HEK293 (cell line): Measurements from ENCODE around the gene ANAPC16.
A peak's percentile ranks its signal among the peaks of the same experiment; 100 is the strongest.
"Not testable (repeated sequence)": the region's sequence is repeated elsewhere in the genome, so short reads cannot be mapped to it uniquely, and the experiment has no call there.

ENCODE experiments used
- CTCF ChIA-PET: fragments of 350-600 bp; formaldehyde crosslinking; extraction: SDS; loops from one replicate; lab custom pipeline; 2021; ENCODE audit warnings: antibody characterized with exemption; lab: Yijun Ruan, JAX
- POLR2A ChIA-PET: fragments of 300-600 bp; formaldehyde crosslinking; extraction: SDS; loops from one replicate; lab custom pipeline; 2020; ENCODE audit warnings: antibody characterized with exemption, inconsistent platforms; lab: Yijun Ruan, JAX
- H3K27ac ChIP-seq: fragments of 200-500 bp; sonication (Bioruptor generic); 2 replicates; pipeline ENCODE4 v1.5.1; 2014; ENCODE audit warnings: low read depth, low read length, control low read depth, inconsistent platforms; ENCODE audit errors: extremely low read depth
- H3K36me3 ChIP-seq, 2 experiments: fragments of 200-500 bp in 1 of 2; sonication (Bioruptor generic) in 1 of 2; 1 replicate in 1 of 2; 2 replicates in 1 of 2; pipeline ENCODE4 v1.5.1; 2014 to 2017; ENCODE audit warnings: inconsistent platforms in 2 of 2, low read length in 2 of 2; ENCODE audit not compliant: control insufficient read depth in 2 of 2, insufficient read depth in 1 of 2
- H3K4me1 ChIP-seq: fragments of 200-500 bp; sonication (Bioruptor generic); 2 replicates; pipeline ENCODE4 v1.5.1; 2014; ENCODE audit warnings: mild to moderate bottlenecking, low read length, inconsistent platforms; ENCODE audit not compliant: control insufficient read depth, insufficient read depth
- H3K4me3 ChIP-seq: 2 replicates; pipeline ENCODE4 v1.5.1; 2011; ENCODE audit warnings: low read depth, mild to moderate bottlenecking, control low read depth, low read length, moderate library complexity
- H3K9me3 ChIP-seq: fragments of 200-500 bp; sonication (Bioruptor generic); 2 replicates; pipeline ENCODE4 v1.5.1; 2014; ENCODE audit warnings: low read depth, low read length, inconsistent platforms; ENCODE audit not compliant: control insufficient read depth, insufficient read depth
- MZF1 ChIP-seq: fragments of 450-650 bp; formaldehyde crosslinking; IDR thresholded peaks from 2 replicates; pipeline ENCODE4 v1.5.1; 2017; ENCODE audit warnings: missing biosample characterization, missing genetic modification characterization, borderline replicate concordance
- OVOL3 ChIP-seq: fragments of 450-650 bp; formaldehyde crosslinking; IDR thresholded peaks from 2 replicates; pipeline ENCODE4 v1.5.1; 2016; ENCODE audit warnings: missing biosample characterization, missing genetic modification characterization
- RBAK ChIP-seq: fragments of 450-650 bp; formaldehyde crosslinking; IDR thresholded peaks from 2 replicates; pipeline ENCODE4 v1.5.1; 2016; ENCODE audit warnings: missing biosample characterization, missing genetic modification characterization
- ZBTB1 ChIP-seq: fragments of 450-650 bp; formaldehyde crosslinking; IDR thresholded peaks from 2 replicates; pipeline ENCODE4 v1.5.1; 2016; ENCODE audit warnings: missing biosample characterization, missing genetic modification characterization
- ZBTB11 ChIP-seq: fragments of 450-650 bp; formaldehyde crosslinking; conservative IDR thresholded peaks from 2 replicates; pipeline ENCODE4 v1.5.1; 2016; ENCODE audit warnings: low read depth, missing biosample characterization, missing genetic modification characterization
- ZBTB21 ChIP-seq: fragments of 450-650 bp; formaldehyde crosslinking; IDR thresholded peaks from 2 replicates; pipeline ENCODE4 v1.5.1; 2017; ENCODE audit warnings: missing biosample characterization, missing genetic modification characterization
- ZBTB7A ChIP-seq: fragments of 450-650 bp; formaldehyde crosslinking; IDR thresholded peaks from 2 replicates; pipeline ENCODE4 v1.5.1; 2016; ENCODE audit warnings: low read depth, missing biosample characterization, missing genetic modification characterization
- ZEB2 ChIP-seq: fragments of 450-650 bp; formaldehyde crosslinking; IDR thresholded peaks from 2 replicates; pipeline ENCODE4 v1.5.1; 2016; ENCODE audit warnings: missing biosample characterization, missing genetic modification characterization
- ZNF121 ChIP-seq: fragments of 450-650 bp; formaldehyde crosslinking; IDR thresholded peaks from 2 replicates; pipeline ENCODE4 v1.5.1; 2016; ENCODE audit warnings: missing biosample characterization, missing genetic modification characterization
- ZNF138 ChIP-seq: fragments of 450-650 bp; formaldehyde crosslinking; IDR thresholded peaks from 2 replicates; pipeline ENCODE4 v1.5.1; 2016; ENCODE audit warnings: missing biosample characterization, missing genetic modification characterization, borderline replicate concordance
- ZNF155 ChIP-seq: fragments of 450-650 bp; formaldehyde crosslinking; IDR thresholded peaks from 2 replicates; pipeline ENCODE4 v1.5.1; 2016; ENCODE audit warnings: missing biosample characterization, missing genetic modification characterization
- ZNF223 ChIP-seq: fragments of 450-650 bp; formaldehyde crosslinking; IDR thresholded peaks from 2 replicates; pipeline ENCODE4 v1.5.1; 2016; ENCODE audit warnings: missing biosample characterization, missing genetic modification characterization
- ZNF24 ChIP-seq: fragments of 450-650 bp; formaldehyde crosslinking; IDR thresholded peaks from 2 replicates; pipeline ENCODE4 v1.5.1; 2016; ENCODE audit warnings: missing biosample characterization, missing genetic modification characterization
- ZNF341 ChIP-seq: fragments of 450-650 bp; formaldehyde crosslinking; IDR thresholded peaks from 2 replicates; pipeline ENCODE4; 2016; ENCODE audit warnings: low read depth, missing biosample characterization, missing genetic modification characterization
- ZNF366 ChIP-seq: fragments of 450-650 bp; formaldehyde crosslinking; conservative IDR thresholded peaks from 2 replicates; pipeline ENCODE4 v1.5.1; 2016; ENCODE audit warnings: missing biosample characterization, missing genetic modification characterization
- ZNF394 ChIP-seq: fragments of 450-650 bp; formaldehyde crosslinking; IDR thresholded peaks from 2 replicates; pipeline ENCODE4 v1.5.1; 2016; ENCODE audit warnings: missing biosample characterization, missing genetic modification characterization, mild to moderate bottlenecking, moderate library complexity, borderline replicate concordance
- ZNF404 ChIP-seq: fragments of 450-650 bp; formaldehyde crosslinking; IDR thresholded peaks from 2 replicates; pipeline ENCODE4 v1.5.1; 2017; ENCODE audit warnings: missing biosample characterization, missing genetic modification characterization
- ZNF426 ChIP-seq: fragments of 450-650 bp; formaldehyde crosslinking; IDR thresholded peaks from 2 replicates; pipeline ENCODE4 v1.5.1; 2017; ENCODE audit warnings: missing biosample characterization, missing genetic modification characterization, mild to moderate bottlenecking, inconsistent platforms, moderate library complexity
- ZNF501 ChIP-seq: fragments of 450-650 bp; formaldehyde crosslinking; IDR thresholded peaks from 2 replicates; pipeline ENCODE4 v1.5.1; 2016; ENCODE audit warnings: missing biosample characterization, missing genetic modification characterization
- ZNF514 ChIP-seq: fragments of 450-650 bp; formaldehyde crosslinking; IDR thresholded peaks from 2 replicates; pipeline ENCODE4 v1.5.1; 2016; ENCODE audit warnings: missing biosample characterization, missing genetic modification characterization
- ZNF518A ChIP-seq: fragments of 450-650 bp; formaldehyde crosslinking; conservative IDR thresholded peaks from 2 replicates; pipeline ENCODE4 v1.5.1; 2016; ENCODE audit warnings: low read depth, missing biosample characterization, missing genetic modification characterization
- ZNF560 ChIP-seq: fragments of 450-650 bp; formaldehyde crosslinking; IDR thresholded peaks from 2 replicates; pipeline ENCODE4 v1.5.1; 2017; ENCODE audit warnings: missing biosample characterization, missing genetic modification characterization, borderline replicate concordance
- ZNF580 ChIP-seq: fragments of 450-650 bp; formaldehyde crosslinking; IDR thresholded peaks from 2 replicates; pipeline ENCODE4 v1.5.1; 2016; ENCODE audit warnings: missing biosample characterization, missing genetic modification characterization
- ZNF623 ChIP-seq: fragments of 450-650 bp; formaldehyde crosslinking; IDR thresholded peaks from 2 replicates; pipeline ENCODE4 v1.5.1; 2016; ENCODE audit warnings: missing biosample characterization, missing genetic modification characterization
- ZNF629 ChIP-seq: fragments of 450-650 bp; formaldehyde crosslinking; IDR thresholded peaks from 2 replicates; pipeline ENCODE4 v1.5.1; 2017; ENCODE audit warnings: missing biosample characterization, missing genetic modification characterization
- ZNF639 ChIP-seq: fragments of 450-650 bp; formaldehyde crosslinking; IDR thresholded peaks from 2 replicates; pipeline ENCODE4 v1.5.1; 2016; ENCODE audit warnings: missing biosample characterization, missing genetic modification characterization
- ZSCAN23 ChIP-seq: fragments of 450-650 bp; formaldehyde crosslinking; IDR thresholded peaks from 2 replicates; pipeline ENCODE4 v1.5.1; 2016; ENCODE audit warnings: missing biosample characterization, missing genetic modification characterization
- ZXDB ChIP-seq: fragments of 450-650 bp; formaldehyde crosslinking; IDR thresholded peaks from 2 replicates; pipeline ENCODE4 v1.5.1; 2016; ENCODE audit warnings: missing biosample characterization, missing genetic modification characterization

Gene ANAPC16

GRCh38 chr10:72249176-72249862 lies 33.5 kb downstream of the ANAPC16 start:
- Histone ChIP-seq H3K4me1 (peaks cover 14% of the 10 kb centered on the region), H3K27ac (peak overlapping the region; percentile 71; the same call in 1 of the 2 replicates)
- CTCF ChIA-PET, H3K9me3 ChIP-seq, H3K4me3 ChIP-seq, H3K36me3 ChIP-seq: not testable (repeated sequence)
- POLR2A ChIA-PET: interaction anchor here (0.6 to 1.0 kb wide), 2 partner anchors 24 to 73 kb away, joined by 3 read pairs; partner anchors contain the start of gene DDIT4
- TF ChIP-seq ZSCAN23 (peak; percentile 69; the same call in 1 of the 2 replicates), ZBTB7A (tag by site-specific recombination) (0 out of 2 replicates have a peak, but pooled peaks have one; percentile 39), ZNF121 (peak; percentile 63), RBAK (peak; percentile 82), ZNF24 (tag by site-specific recombination) (peak; percentile 59; the same call in 1 of the 2 replicates), ZNF138 (tag by site-specific recombination) (peak; percentile 98), ZBTB11 (tag by site-specific recombination) (peak; percentile 90), MZF1 (tag by site-specific recombination) (peak; percentile 71; the same call in 1 of the 2 replicates), ZNF223 (tag by site-specific recombination) (peak; percentile 72; the same call in 1 of the 2 replicates), ZNF639 (tag by site-specific recombination) (peak; percentile 72; the same call in 1 of the 2 replicates), ZXDB (tag by site-specific recombination) (peak; percentile 78), ZNF518A (tag by site-specific recombination) (peak; percentile 97), ZNF629 (tag by site-specific recombination) (peak; percentile 81), ZNF404 (tag by site-specific recombination) (peak; percentile 97), ZBTB21 (peak; percentile 61), ZNF514 (tag by site-specific recombination) (peak; percentile 94), ZNF394 (tag by site-specific recombination) (peak; percentile 99), OVOL3 (peak; percentile 87), ZNF155 (0 out of 2 replicates have a peak, but pooled peaks have one; percentile 36), ZNF366 (tag by site-specific recombination) (peak; percentile 49; the same call in 1 of the 2 replicates), ZNF341 (tag by site-specific recombination) (peak; percentile 41; the same call in 1 of the 2 replicates), ZNF623 (tag by site-specific recombination) (peak; percentile 89), ZNF501 (tag by site-specific recombination) (peak; percentile 80; the same call in 1 of the 2 replicates), ZNF560 (peak; percentile 93), ZNF580 (tag by site-specific recombination) (peak; percentile 74), ZEB2 (0 out of 2 replicates have a peak, but pooled peaks have one; percentile 42), ZBTB1 (tag by site-specific recombination) (peak; percentile 73; the same call in 1 of the 2 replicates), ZNF426 (tag by site-specific recombination) (peak; percentile 99)
